GM12878 (cell line): Measurements from ENCODE around the gene ATAD2B. TPM values are rescaled to one million over a fixed set of nuclear protein-coding genes. Genes with fewer than 3 reads are reported as not detected.

ENCODE experiments used
- ATAC-seq: fragments of 200-7000 bp; cut with Tn5 transposase; 3 replicates; pipeline ENCODE4 v1.9.1; 2020; ENCODE audit warnings: mild to moderate bottlenecking, moderate library complexity
- BruUV-seq: library from RNA; stranded (reverse); fragments of 400-500 nt; replicated peaks from 2 replicates; lab custom pipeline; 2021; lab: Mats Ljungman, UMichigan
- CTCF ChIA-PET: fragments of 300-600 bp; sonication (Branson Sonifier 250); formaldehyde crosslinking; extraction: SDS; loops from one replicate; lab custom pipeline; 2021; ENCODE audit warnings: inconsistent platforms; lab: Yijun Ruan, JAX
- POLR2A ChIA-PET: fragments of 350-600 bp; formaldehyde crosslinking; extraction: SDS; loops from one replicate; lab custom pipeline; 2021; ENCODE audit warnings: inconsistent platforms; lab: Charles Lee
- RAD21 ChIA-PET: fragments of 300-600 bp; sonication (Branson Sonifier 250); formaldehyde crosslinking; loops from one replicate; lab custom pipeline; 2023; ENCODE audit warnings: antibody characterized with exemption; ENCODE audit not compliant: unreplicated experiment; lab: Charles Lee
- SMC1A ChIA-PET: fragments of 300-600 bp; sonication (Branson Sonifier 250); formaldehyde crosslinking; loops from one replicate; lab custom pipeline; 2023; ENCODE audit not compliant: unreplicated experiment, uncharacterized antibody; lab: Charles Lee
- DNase-seq: peaks from one replicate; pipeline ENCODE4 v3.0.0-alpha.2; 2011; ENCODE audit warnings: low read depth, low spot score
- FAIRE-seq: peaks from 3 replicates; lab custom pipeline; 2011; peaks lifted over from hg19 to GRCh38; lab: Jason Lieb, UNC
- H2AFZ ChIP-seq: 2 replicates; pipeline ENCODE4 v1.6.0; 2011; ENCODE audit warnings: low read depth, low read length, control low read depth; ENCODE audit not compliant: control insufficient read depth
- H3K27ac ChIP-seq: 2 replicates; pipeline ENCODE4 v1.5.1; 2011; ENCODE audit warnings: control low read depth; ENCODE audit not compliant: control insufficient read depth, insufficient read depth
- H3K27me3 ChIP-seq, 2 experiments: replicated peaks in 1 of 2; 2 replicates each; pipeline versions ENCODE4 v1.6.0 to v1.6.1; 2011; ENCODE audit warnings: low read length in 1 of 2; ENCODE audit not compliant: control insufficient read depth in 2 of 2, insufficient read depth in 2 of 2
- H3K36me3 ChIP-seq, 2 experiments: 2 replicates each; pipeline ENCODE4 v1.5.1; 2011; ENCODE audit warnings: low read length in 1 of 2; ENCODE audit not compliant: control insufficient read depth in 2 of 2, insufficient read depth in 2 of 2
- H3K4me1 ChIP-seq: 2 replicates; pipeline ENCODE4 v1.6.1; 2011; ENCODE audit warnings: mild to moderate bottlenecking, low read length, moderate library complexity, mixed read lengths; ENCODE audit not compliant: control insufficient read depth, insufficient read depth
- H3K4me2 ChIP-seq: 2 replicates; pipeline ENCODE4 v1.6.0; 2011; ENCODE audit warnings: control low read depth; ENCODE audit not compliant: control insufficient read depth, insufficient read depth
- H3K4me3 ChIP-seq: fragments of 200-600 bp; sonication (generic); 2 replicates; pipeline ENCODE4 v1.5.1; 2016
- H3K79me2 ChIP-seq: 2 replicates; pipeline ENCODE4 v1.6.0; 2011; ENCODE audit warnings: low read length; ENCODE audit not compliant: control insufficient read depth, insufficient read depth
- H3K9ac ChIP-seq: 2 replicates; pipeline ENCODE4 v1.8.0; 2011; ENCODE audit warnings: low read length, control low read depth, mixed read lengths; ENCODE audit not compliant: control insufficient read depth, insufficient read depth
- H3K9me3 ChIP-seq: replicated peaks from 3 replicates; pipeline ENCODE4 v1.5.1; 2011; ENCODE audit warnings: mild to moderate bottlenecking, low read length; ENCODE audit not compliant: control insufficient read depth, insufficient read depth
- H4K20me1 ChIP-seq: 2 replicates; pipeline ENCODE4 v1.6.0; 2011; ENCODE audit not compliant: control insufficient read depth, insufficient read depth
- ATF7 ChIP-seq: fragments of 450-650 bp; IDR thresholded peaks from 2 replicates; pipeline ENCODE4 v1.6.1; 2016; ENCODE audit warnings: low read depth, mild to moderate bottlenecking
- DPF2 ChIP-seq: fragments of 450-650 bp; IDR thresholded peaks from 2 replicates; pipeline ENCODE4 v1.6.1; 2017; ENCODE audit warnings: mild to moderate bottlenecking
- EGR1 ChIP-seq, 2 experiments: IDR thresholded peaks; 1 replicate in 1 of 2; 2 replicates in 1 of 2; pipeline ENCODE4 v1.6.1; 2011 to 2012; ENCODE audit warnings: low read depth in 2 of 2, low read length in 2 of 2, borderline replicate concordance in 1 of 2, mild to moderate bottlenecking in 1 of 2, moderate library complexity in 1 of 2
- JUND ChIP-seq: IDR thresholded peaks from 2 replicates; pipeline ENCODE4 v1.6.1; 2012; ENCODE audit warnings: low read depth, mild to moderate bottlenecking, low read length, improper control_type of control experiment, moderate library complexity
- REST ChIP-seq: IDR thresholded peaks from 2 replicates; pipeline ENCODE4 v1.6.1; 2012; ENCODE audit warnings: mild to moderate bottlenecking, low read depth, low read length
- SRF ChIP-seq, 2 experiments: IDR thresholded peaks; 2 replicates each; pipeline ENCODE4 v1.6.1; 2011; ENCODE audit warnings: low read depth in 2 of 2, low read length in 2 of 2, mild to moderate bottlenecking in 1 of 2, moderate library complexity in 1 of 2
- TCF12 ChIP-seq: IDR thresholded peaks from 2 replicates; pipeline ENCODE4 v1.6.1; 2011; ENCODE audit warnings: low read depth, mild to moderate bottlenecking, low read length
- WGBS: methylation state at CpG from one replicate; pipeline ENCODE4 v1.1.6; 2016; ENCODE audit warnings: low lambda C conversion rate; ENCODE audit not compliant: insufficient replicate concordance, insufficient coverage; ENCODE audit errors: missing lambda C conversion rate; 5-methylcytosine and 5-hydroxymethylcytosine counted together
- in situ Hi-C: fragments of 300-500 bp; cut with MboI; formaldehyde crosslinking; loops from 9 replicates; pipeline ENCODE4 v1.14.3; 2018; ENCODE audit warnings: mixed read lengths
- intact Hi-C: fragments of 100-400 bp; cut with micrococcal nuclease; formaldehyde crosslinking; loops from one replicate; pipeline ENCODE4 v1.14.2; 2022; ENCODE audit not compliant: unreplicated experiment
- polyA plus RNA-seq, 11 experiments: library from polyadenylated mRNA; depleted of rRNA in 4 of 11; unstranded in 6 of 11; stranded (reverse) in 5 of 11; fragments of >200 nt; fragmentation: Nextera tagmentation in 4 of 11; fragmentation: Illumina TruSeq in 1 of 11; extraction: Ambion mirVana in 4 of 11; extraction: Trizol in 1 of 11; gene quantifications; 1 replicate in 1 of 11; 2 replicates in 10 of 11; pipeline versions ENCODE4 v1.2.1 to v1.2.3, GENCODE V29; 2011 to 2016; ENCODE audit warnings: inconsistent platforms in 2 of 11, missing spikeins in 2 of 11, low read depth in 1 of 11
- total RNA-seq, 4 experiments: library from RNA; depleted of rRNA in 3 of 4; stranded (reverse); fragments of >200 nt in 3 of 4; fragmentation: Illumina TruSeq in 1 of 4; extraction: Trizol in 1 of 4; gene quantifications; 2 replicates each; pipeline versions ENCODE4 v1.2.1 to v1.2.3, GENCODE V29; 2013 to 2021

ATAD2B gene
- total and polyA plus RNA-seq, 10 of the 15 experiments (the other 5 are each of a cell fraction or from before 2014, with no cell fraction given), result 3.6 to 29.9 (median 16.8) TPM

- 55% methylated on average over 4 of the region's 4 CpGs for WGBS
- Histone ChIP-seq H3K9ac (no peak overlapping the region), H3K79me2 (no peaks in the 10 kb centered on the region; the same call in 1 of the 2 replicates), H4K20me1 (no peaks in the 10 kb centered on the region), H2AFZ (no peak overlapping the region), H3K4me2 (no peak overlapping the region), H3K9me3 (no peaks in the 10 kb centered on the region), H3K36me3 (peaks cover 1 to 13% of the 10 kb centered on the region in 2 experiments), H3K4me1 (peaks cover 14% of the 10 kb centered on the region), H3K4me3 (no peak overlapping the region), H3K27ac (no peak overlapping the region), H3K27me3 (no peaks in the 10 kb centered on the region)
- FAIRE-seq, result no peak
- TF ChIP-seq SRF (IDR thresholded peaks at IDR 0.05; ENCODE audit: low read depth in 2 of 2, low read length in 2 of 2), result no peak
- TF ChIP-seq REST, result no peak
- TF ChIP-seq EGR1 (IDR thresholded peaks at IDR 0.05; ENCODE audit: borderline replicate concordance in 1 of 2, low read depth in 2 of 2, low read length in 2 of 2), result no peak
- TF ChIP-seq TCF12, result no peak
- TF ChIP-seq JUND, result no peak
- no peak for TF ChIP-seq ATF7
- no peak for TF ChIP-seq DPF2
- CTCF ChIA-PET, result interaction anchor here (0.5 to 6.8 kb wide), 50 partner anchors 8 to 1506 kb away, joined by 3 to 121 read pairs (median 6); partner anchors contain the start of genes ATAD2B, SF3B6, TP53I3 and WDCP
- DNase-seq, result no peak
- intact Hi-C loops (loop anchor here (1.0 kb wide), 4 partner anchors 102 to 340 kb away; partner anchors contain the start of gene TP53I3), in situ Hi-C loops (no loop called here)
- RAD21 ChIA-PET, result interaction anchor here (0.5 to 6.1 kb wide), 14 partner anchors 19 to 461 kb away, joined by 3 to 111 read pairs (median 4); partner anchors contain the start of genes ATAD2B, SF3B6, TP53I3 and WDCP
- BruUV-seq, result no TSS peak
- SMC1A ChIA-PET, result interaction anchor here (0.6 to 5.4 kb wide), 20 partner anchors 12 to 427 kb away, joined by 3 to 83 read pairs (median 6); partner anchors contain the start of genes ATAD2B, TP53I3, UBXN2A and WDCP
- no peak for ATAC-seq
- POLR2A ChIA-PET, result interaction anchor here (0.7 to 1.5 kb wide), 2 partner anchors 12 to 257 kb away, joined by 3 to 5 read pairs; no protein-coding TSS in a partner anchor
Measured at GRCh38 chr2:23823863-23824262, 103.1 kb downstream of the ATAD2B start.
